Natural killer cell (primary cell): Measurements from ENCODE around the gene ACSL6. TPM values are rescaled to one million over a fixed set of nuclear protein-coding genes. Genes with fewer than 3 reads are reported as not detected.

Source experiments
- ATAC-seq, 3 donors: fragments of 150-1000 bp in 2 of 3; fragments of 200-7000 bp in 1 of 3; cut with Tn5 transposase; 1 replicate in 1 of 3; 2 replicates in 2 of 3; pipeline ENCODE4 v1.10.0; 2021; ENCODE audit warnings: mild to moderate bottlenecking in 2 of 3, moderate library complexity in 2 of 3
- DNase-seq, 2 donors: peaks; one replicate each; pipeline versions ENCODE4 v3.0.0 to v3.0.0-alpha.2; 2013 to 2021; ENCODE audit warnings: mixed read lengths in 1 of 2
- H3K27ac ChIP-seq: one replicate; pipeline ENCODE4 v1.5.1; 2013; ENCODE audit warnings: mild to moderate bottlenecking, low read length
- H3K27me3 ChIP-seq: one replicate; pipeline ENCODE4 v1.6.1; 2013; ENCODE audit warnings: low read length; ENCODE audit not compliant: control insufficient read depth, insufficient read depth
- H3K36me3 ChIP-seq: one replicate; pipeline ENCODE4 v1.6.1; 2013; ENCODE audit warnings: low read length; ENCODE audit not compliant: control insufficient read depth, insufficient read depth
- H3K4me1 ChIP-seq: one replicate; pipeline ENCODE4 v1.6.1; 2013; ENCODE audit warnings: low read length; ENCODE audit not compliant: control insufficient read depth, insufficient read depth
- H3K4me3 ChIP-seq: one replicate; pipeline ENCODE4 v1.5.1; 2013; ENCODE audit warnings: low read length
- H3K9me3 ChIP-seq: one replicate; pipeline ENCODE4 v1.6.1; 2013; ENCODE audit warnings: low read length; ENCODE audit not compliant: control insufficient read depth, insufficient read depth
- H3K27ac Mint-ChIP-seq, 2 donors: one replicate each; pipeline ENCODE4 v1.8.0; 2022; ENCODE audit warnings: mild to moderate bottlenecking in 2 of 2, mixed read lengths in 2 of 2, moderate library complexity in 1 of 2
- H3K27me3 Mint-ChIP-seq, 2 donors: one replicate each; pipeline ENCODE4 v1.8.0; 2022; ENCODE audit warnings: low read depth in 2 of 2, mixed read lengths in 2 of 2
- H3K36me3 Mint-ChIP-seq: one replicate; pipeline ENCODE4 v1.8.0; 2022; ENCODE audit warnings: mixed read lengths
- H3K4me1 Mint-ChIP-seq, 2 donors: one replicate each; pipeline ENCODE4 v1.8.0; 2022; ENCODE audit warnings: mixed read lengths in 2 of 2
- H3K4me3 Mint-ChIP-seq: one replicate; pipeline ENCODE4 v1.8.0; 2022; ENCODE audit warnings: mild to moderate bottlenecking, moderate library complexity, mixed read lengths
- H3K9me3 Mint-ChIP-seq, 2 donors: one replicate each; pipeline ENCODE4 v1.8.0; 2022; ENCODE audit warnings: mixed read lengths in 2 of 2
- WGBS: methylation state at CpG from one replicate; pipeline ENCODE4 v1.1.7; 2013; ENCODE audit warnings: missing lambda C conversion rate; ENCODE audit not compliant: insufficient coverage; 5-methylcytosine and 5-hydroxymethylcytosine counted together
- intact Hi-C: fragments of 100-400 bp; cut with micrococcal nuclease; formaldehyde crosslinking; loops from one replicate; pipeline ENCODE4 v1.14.2; 2022
- total RNA-seq, 4 donors: library from RNA; stranded (reverse); fragments of 120-200 nt in 1 of 4; gene quantifications; one replicate each; pipeline versions ENCODE4 v1.2.3 to v1.2.4, GENCODE V29; 2013 to 2022
- TF ChIP-seq, protein P1 (sequence below): fragments of 200-600 bp; IDR thresholded peaks from one replicate; pipeline ENCODE4 v1.8.0; 2022; ENCODE audit warnings: antibody characterized with exemption

ACSL6 gene
- total RNA-seq, 3 donors from 2014 or later (not counting 1 experiment from before 2014, with no cell fraction given), result 2.1 to 2.2 (median 2.2) TPM

DNA sequence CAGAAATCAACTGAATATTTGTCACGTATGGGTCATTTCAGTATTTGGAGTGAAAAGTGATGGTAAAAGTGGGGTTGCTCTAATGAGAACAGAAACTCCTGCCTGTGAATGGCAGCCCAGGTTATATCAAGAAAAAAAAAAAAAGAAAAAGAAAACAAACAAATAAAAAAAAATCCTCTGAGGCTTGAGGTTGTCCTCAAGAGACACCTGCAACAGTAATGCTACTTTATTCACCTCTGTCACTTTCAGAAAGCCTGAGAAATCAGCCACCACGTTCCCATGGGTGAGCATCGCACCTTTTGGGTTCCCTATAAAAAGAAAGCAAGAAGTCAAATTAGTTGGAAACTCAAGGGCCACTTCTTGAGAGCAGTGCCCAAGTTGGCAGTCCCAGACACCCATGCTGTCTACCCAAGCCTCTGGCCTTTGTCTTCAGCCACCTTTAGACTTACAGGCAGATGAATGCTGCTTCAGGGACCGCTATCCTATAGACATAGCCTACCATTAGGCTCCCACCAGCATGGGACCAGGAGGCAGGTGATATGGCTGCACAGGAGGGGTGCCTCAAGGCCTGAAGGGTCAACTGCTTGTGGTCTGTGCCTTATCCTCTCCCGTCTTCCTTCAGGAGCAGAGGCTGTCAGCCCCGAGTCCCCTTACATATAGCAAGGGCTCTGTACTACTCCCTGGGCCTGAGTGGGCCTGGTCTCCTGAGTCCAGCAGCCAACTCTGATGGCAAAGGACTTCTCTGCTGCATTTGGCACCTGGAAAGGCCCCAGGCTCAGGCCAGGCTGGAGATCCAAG is 34.8 kb downstream of the ACSL6 start:
- peaks cover 11 to 12% of the 10 kb centered on the region in 2 donors for H3K27me3 Mint-ChIP-seq
- DNase-seq (no peak), ATAC-seq (no peak)
- Histone ChIP-seq H3K9me3 (no peaks in the 10 kb centered on the region), H3K27ac (no peak overlapping the region), H3K4me1 (peaks cover 19% of the 10 kb centered on the region), H3K36me3 (no peaks in the 10 kb centered on the region), H3K27me3 (no peaks in the 10 kb centered on the region), H3K4me3 (no peak overlapping the region)
- intact Hi-C loops, result no loop called here
- peaks cover 8 to 15% of the 10 kb centered on the region in 2 donors for H3K4me1 Mint-ChIP-seq
- H3K36me3 Mint-ChIP-seq, result no peaks in the 10 kb centered on the region
- TF ChIP-seq, protein P1, sequence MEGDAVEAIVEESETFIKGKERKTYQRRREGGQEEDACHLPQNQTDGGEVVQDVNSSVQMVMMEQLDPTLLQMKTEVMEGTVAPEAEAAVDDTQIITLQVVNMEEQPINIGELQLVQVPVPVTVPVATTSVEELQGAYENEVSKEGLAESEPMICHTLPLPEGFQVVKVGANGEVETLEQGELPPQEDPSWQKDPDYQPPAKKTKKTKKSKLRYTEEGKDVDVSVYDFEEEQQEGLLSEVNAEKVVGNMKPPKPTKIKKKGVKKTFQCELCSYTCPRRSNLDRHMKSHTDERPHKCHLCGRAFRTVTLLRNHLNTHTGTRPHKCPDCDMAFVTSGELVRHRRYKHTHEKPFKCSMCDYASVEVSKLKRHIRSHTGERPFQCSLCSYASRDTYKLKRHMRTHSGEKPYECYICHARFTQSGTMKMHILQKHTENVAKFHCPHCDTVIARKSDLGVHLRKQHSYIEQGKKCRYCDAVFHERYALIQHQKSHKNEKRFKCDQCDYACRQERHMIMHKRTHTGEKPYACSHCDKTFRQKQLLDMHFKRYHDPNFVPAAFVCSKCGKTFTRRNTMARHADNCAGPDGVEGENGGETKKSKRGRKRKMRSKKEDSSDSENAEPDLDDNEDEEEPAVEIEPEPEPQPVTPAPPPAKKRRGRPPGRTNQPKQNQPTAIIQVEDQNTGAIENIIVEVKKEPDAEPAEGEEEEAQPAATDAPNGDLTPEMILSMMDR, result no peak
- no peaks in the 10 kb centered on the region for H3K9me3 Mint-ChIP-seq
- H3K4me3 Mint-ChIP-seq, result no peak overlapping the region
- 96% methylated on average over 6 of the region's 6 CpGs for WGBS
- H3K27ac Mint-ChIP-seq, result no peak overlapping the region

- intact Hi-C loops, result no loop called here
- no peaks in the 10 kb centered on the region for H3K27me3 ChIP-seq
- DNase-seq, result peak in 1 of 2 donors; percentile 60
- TF ChIP-seq, protein P1, result no peak
- no peak for ATAC-seq
- peak overlapping the region; percentile 20 for H3K27ac ChIP-seq
- Mint-ChIP-seq H3K4me1 (peaks cover 8 to 15% of the 10 kb centered on the region in 2 donors), H3K27me3 (peaks cover 0 to 4% of the 10 kb centered on the region in 2 donors), H3K4me3 (peak overlapping the region; percentile 56), H3K9me3 (no peaks in the 10 kb centered on the region), H3K27ac (peak overlapping the region in 1 of 2 donors; percentile 57), H3K36me3 (no peaks in the 10 kb centered on the region)
- H3K4me1 ChIP-seq, result peaks cover 19% of the 10 kb centered on the region
- no peak overlapping the region for H3K4me3 ChIP-seq
- 72% methylated on average over 12 of the region's 12 CpGs for WGBS
- no peaks in the 10 kb centered on the region for H3K36me3 ChIP-seq
- H3K9me3 ChIP-seq, result no peaks in the 10 kb centered on the region
These were observed 36.3 kb downstream of the ACSL6 start for GRCh38 chr5:131974956-131975726.

GRCh38 chr5:131974622-131974955 is 36.9 kb downstream of the ACSL6 start:
- 90% methylated on average over 5 of the region's 5 CpGs for WGBS
- Histone ChIP-seq H3K4me1 (peaks cover 19% of the 10 kb centered on the region), H3K27ac (peak overlapping the region; percentile 20), H3K9me3 (no peaks in the 10 kb centered on the region), H3K36me3 (no peaks in the 10 kb centered on the region), H3K27me3 (no peaks in the 10 kb centered on the region), H3K4me3 (no peak overlapping the region)
- ATAC-seq, result no peak
- Mint-ChIP-seq H3K27me3 (peaks cover 0 to 4% of the 10 kb centered on the region in 2 donors), H3K36me3 (no peaks in the 10 kb centered on the region), H3K27ac (peak overlapping the region in 1 of 2 donors; percentile 57), H3K9me3 (no peaks in the 10 kb centered on the region), H3K4me3 (peak overlapping the region; percentile 56), H3K4me1 (peaks cover 8 to 15% of the 10 kb centered on the region in 2 donors)
- DNase-seq, result no peak
- TF ChIP-seq, protein P1, result no peak
- intact Hi-C loops, result no loop called here
